Omental fat pad (tissue), 4 donors: ENCODE measurements around the gene SH3BP1. TPM values are rescaled to one million over a fixed set of nuclear protein-coding genes. Genes with fewer than 3 reads are reported as not detected.

Source experiments
- ATAC-seq: fragments of 150-250 bp; one replicate; pipeline ENCODE4 v1.9.1; 2016; ENCODE audit warnings: mild to moderate bottlenecking, moderate library complexity; ENCODE audit not compliant: low FRiP score
- DNase-seq: peaks from one replicate; pipeline ENCODE4 v3.0.0-alpha.2; 2019; ENCODE audit warnings: low spot score
- CTCF ChIP-seq, 3 donors: fragments of 450-650 bp; IDR thresholded peaks; one replicate each; pipeline ENCODE4 v1.5.1; 2016 to 2017; ENCODE audit warnings: antibody characterized with exemption in 3 of 3, mild to moderate bottlenecking in 3 of 3, moderate library complexity in 2 of 3
- small RNA-seq: library from RNA; depleted of rRNA; stranded (forward); fragments of <200 nt; gene quantifications from one replicate; pipeline ENCODE3, GENCODE V24; 2016
- total RNA-seq, 4 donors: library from RNA; depleted of rRNA; stranded (reverse); fragments of >200 nt; gene quantifications; one replicate each; pipeline ENCODE4 v1.1.0, GENCODE V29; 2016

The SH3BP1 gene
- total RNA-seq, 4 donors from 2014 or later: 3.6 to 11.5 (median 8.2) TPM

- peak; percentile 75 for ATAC-seq
- no peak for TF ChIP-seq CTCF (IDR thresholded peaks at IDR 0.05)
These were observed 64.4 kb downstream of the SH3BP1 start for GRCh38 chr22:37703906-37704305.

GRCh38 chr22:37704645-37705044 lies 65.2 kb downstream of the SH3BP1 start:
- ATAC-seq (no peak), DNase-seq (no peak)
- no peak for TF ChIP-seq CTCF (IDR thresholded peaks at IDR 0.05)

More at GRCh38 chr22:37703906-37704305, 64.4 kb downstream of the SH3BP1 start:
- no peak for DNase-seq

- TF ChIP-seq CTCF (IDR thresholded peaks at IDR 0.05): no peak
These were observed 65.7 kb downstream of the SH3BP1 start for GRCh38 chr22:37705205-37705604.

More at GRCh38 chr22:37705205-37705604, 65.7 kb downstream of the SH3BP1 start:
- DNase-seq (no peak), ATAC-seq (no peak)

Small RNA genes within 50 kb of the gene (small RNA-seq; reads per million reads assigned to genes)
- gene RN7SL385P: not detected

Other genes with a start within 250 kb of the SH3BP1 start
- gene ELFN2, start 212.2 kb upstream of the SH3BP1 start, total RNA-seq: under 1 TPM in 1 of 4 donors, not detected in 3; 0.32 TPM
- gene MFNG, start 153.3 kb upstream of the SH3BP1 start, total RNA-seq: 10 to 100 TPM; 16.0 to 64.2 (median 35.7) TPM
- 10 to 100 TPM in 1 of 4 donors, 1 to 10 TPM in 3; 2.5 to 18.8 (median 4.8) TPM for gene CARD10, start 120.3 kb upstream of the SH3BP1 start, total RNA-seq
- 10 to 100 TPM; 33.1 to 63.0 (median 39.2) TPM for gene CDC42EP1, start 79.2 kb upstream of the SH3BP1 start, total RNA-seq
- gene LGALS2, start 59.6 kb upstream of the SH3BP1 start, total RNA-seq: 10 to 100 TPM in 1 of 4 donors, 1 to 10 TPM in 2, not detected in 1; 1.8 to 13.6 (median 3.6) TPM
- 10 to 100 TPM; 28.7 to 50.7 (median 33.9) TPM for gene GGA1, start 30.8 kb upstream of the SH3BP1 start, total RNA-seq
- 1 to 10 TPM; 3.8 to 5.4 (median 4.3) TPM for gene PDXP, start 19.1 kb downstream of the SH3BP1 start, total RNA-seq
- gene LGALS1, start 36.0 kb downstream of the SH3BP1 start, total RNA-seq: 1,000 to 10,000 TPM; 1,558 to 2,934 (median 2,167) TPM
- gene NOL12, start 46.7 kb downstream of the SH3BP1 start, total RNA-seq: 10 to 100 TPM; 16.4 to 34.8 (median 21.4) TPM
- gene TRIOBP, start 57.4 kb downstream of the SH3BP1 start, total RNA-seq: 100 to 1,000 TPM in 1 of 4 donors, 10 to 100 TPM in 3; 79.2 to 179 (median 82.8) TPM
- 10 to 100 TPM in 1 of 4 donors, 1 to 10 TPM in 3; 6.5 to 12.0 (median 8.9) TPM for gene GCAT, start 168.3 kb downstream of the SH3BP1 start, total RNA-seq
- gene GALR3, start 183.7 kb downstream of the SH3BP1 start, total RNA-seq: not detected
- gene ANKRD54, start 204.7 kb downstream of the SH3BP1 start, total RNA-seq: 10 to 100 TPM; 21.7 to 43.6 (median 28.6) TPM
- 100 to 1,000 TPM; 303 to 410 (median 328) TPM for gene EIF3L, start 209.8 kb downstream of the SH3BP1 start, total RNA-seq